ENCODE data around the gene TGOLN2.
"Not testable (repeated sequence)": the region's sequence is repeated elsewhere in the genome, so short reads cannot be mapped to it uniquely, and the experiment has no call there.

TGOLN2 gene

GRCh38 chr2:85355521-85355920 is 27.7 kb upstream of the TGOLN2 start:
- H3K4me1 ChIP-seq (ENCODE audit: control insufficient read depth, insufficient read depth, low read length, poor library complexity, severe bottlenecking) = peaks cover 3% of the 10 kb centered on the region
- 80 to 100% methylated on average over 1 of the region's 3 CpGs for WGBS, 2 experiments (ENCODE audit: insufficient coverage in 2 of 2)
- H3K27ac ChIP-seq (ENCODE audit: low read depth, low read length, severe bottlenecking) = no peak overlapping the region
- H3K36me3 ChIP-seq (ENCODE audit: control insufficient read depth, insufficient read depth, low read length) = peaks cover 49% of the 10 kb centered on the region
- H3K9me3 ChIP-seq (ENCODE audit: control insufficient read depth, low read length) = no peaks in the 10 kb centered on the region
- H3K4me3 ChIP-seq (ENCODE audit: extremely low read depth, insufficient read depth, low read length, poor library complexity, severe bottlenecking) = peak overlapping the region; percentile 87

- H3K4me1 ChIP-seq (ENCODE audit: control insufficient read depth, insufficient read depth, low read length, poor library complexity, severe bottlenecking) = peaks cover 3% of the 10 kb centered on the region
- peak overlapping the region; percentile 87 for H3K4me3 ChIP-seq (ENCODE audit: extremely low read depth, insufficient read depth, low read length, poor library complexity, severe bottlenecking)
- peaks cover 54% of the 10 kb centered on the region for H3K36me3 ChIP-seq (ENCODE audit: control insufficient read depth, insufficient read depth, low read length)
- no peak overlapping the region for H3K27ac ChIP-seq (ENCODE audit: low read depth, low read length, severe bottlenecking)
- no peaks in the 10 kb centered on the region for H3K9me3 ChIP-seq (ENCODE audit: control insufficient read depth, low read length)
- WGBS, 2 experiments (ENCODE audit: insufficient coverage in 2 of 2) = 18 to 19% methylated on average over 7 to 8 of the region's 10 CpGs
Measured at GRCh38 chr2:85355073-85355410, 27.3 kb upstream of the TGOLN2 start.

- Histone ChIP-seq H3K9me3 (ENCODE audit: control insufficient read depth, low read length) (no peaks in the 10 kb centered on the region), H3K4me3 (ENCODE audit: extremely low read depth, insufficient read depth, low read length, poor library complexity, severe bottlenecking) (peak within 1 kb of the TSS; percentile 87), H3K27ac (ENCODE audit: low read depth, low read length, severe bottlenecking) (peak within 1 kb of the TSS; percentile 62), H3K36me3 (ENCODE audit: control insufficient read depth, insufficient read depth, low read length) (peaks cover 55% of the 10 kb centered on the region), H3K4me1 (ENCODE audit: control insufficient read depth, insufficient read depth, low read length, poor library complexity, severe bottlenecking) (peaks cover 3% of the 10 kb centered on the region)
- 2 to 3% methylated on average over 39 to 42 of the region's 42 CpGs for WGBS, 2 experiments (ENCODE audit: insufficient coverage in 2 of 2)
Measured at GRCh38 chr2:85354286-85355072, 26.7 kb upstream of the TGOLN2 start, which contains the start of the genes ELMOD3 and RETSAT. Gene ELMOD3 (plus strand): TSS chr2:85354769. CDS start chr2:85357199, 2,430 bp downstream. Gene RETSAT (minus strand): TSS chr2:85354528. CDS start chr2:85354507, 21 bp downstream.

- H3K4me1 ChIP-seq (ENCODE audit: control insufficient read depth, insufficient read depth, low read length, poor library complexity, severe bottlenecking) = peaks cover 3% of the 10 kb centered on the region
- peaks cover 57% of the 10 kb centered on the region for H3K36me3 ChIP-seq (ENCODE audit: control insufficient read depth, insufficient read depth, low read length)
- no peaks in the 10 kb centered on the region for H3K9me3 ChIP-seq (ENCODE audit: control insufficient read depth, low read length)
- peak overlapping the region; percentile 87 for H3K4me3 ChIP-seq (ENCODE audit: extremely low read depth, insufficient read depth, low read length, poor library complexity, severe bottlenecking)
- peak overlapping the region; percentile 62 for H3K27ac ChIP-seq (ENCODE audit: low read depth, low read length, severe bottlenecking)
- WGBS, 2 experiments (ENCODE audit: insufficient coverage in 2 of 2) = 69 to 75% methylated on average over 14 to 16 of the region's 16 CpGs
Measured at GRCh38 chr2:85353876-85354285, 26.1 kb upstream of the TGOLN2 start.

GRCh38 chr2:85347599-85347998 is 19.8 kb upstream of the TGOLN2 start:
- no peaks in the 10 kb centered on the region for H3K9me3 ChIP-seq (ENCODE audit: control insufficient read depth, low read length)
- 78 to 97% methylated on average over 1 to 3 of the region's 3 CpGs for WGBS, 2 experiments (ENCODE audit: insufficient coverage in 2 of 2)
- H3K36me3 ChIP-seq (ENCODE audit: control insufficient read depth, insufficient read depth, low read length) = peaks cover 62% of the 10 kb centered on the region
- no peaks in the 10 kb centered on the region for H3K4me1 ChIP-seq (ENCODE audit: control insufficient read depth, insufficient read depth, low read length, poor library complexity, severe bottlenecking)
- H3K4me3 ChIP-seq (ENCODE audit: extremely low read depth, insufficient read depth, low read length, poor library complexity, severe bottlenecking) = no peak overlapping the region
- no peak overlapping the region for H3K27ac ChIP-seq (ENCODE audit: low read depth, low read length, severe bottlenecking)

- 94 to 95% methylated on average over 10 to 12 of the region's 14 CpGs for WGBS, 2 experiments (ENCODE audit: insufficient coverage in 2 of 2)
- H3K4me1 ChIP-seq (ENCODE audit: control insufficient read depth, insufficient read depth, low read length, poor library complexity, severe bottlenecking) = no peaks in the 10 kb centered on the region
- peaks cover 36% of the 10 kb centered on the region for H3K36me3 ChIP-seq (ENCODE audit: control insufficient read depth, insufficient read depth, low read length)
Measured at GRCh38 chr2:85344356-85344954, 16.7 kb upstream of the TGOLN2 start.

GRCh38 chr2:85343207-85343895 is 15.6 kb upstream of the TGOLN2 start:
- H3K36me3 ChIP-seq (ENCODE audit: control insufficient read depth, insufficient read depth, low read length) = peaks cover 30% of the 10 kb centered on the region
- not testable (repeated sequence) for H3K4me1 ChIP-seq (ENCODE audit: control insufficient read depth, insufficient read depth, low read length, poor library complexity, severe bottlenecking); H3K4me3 ChIP-seq (ENCODE audit: extremely low read depth, insufficient read depth, low read length, poor library complexity, severe bottlenecking); H3K27ac ChIP-seq (ENCODE audit: low read depth, low read length, severe bottlenecking); H3K9me3 ChIP-seq (ENCODE audit: control insufficient read depth, low read length)
- WGBS, 2 experiments (ENCODE audit: insufficient coverage in 2 of 2) = 93 to 96% methylated on average over 7 to 8 of the region's 10 CpGs

More at GRCh38 chr2:85344356-85344954, 16.7 kb upstream of the TGOLN2 start:
- H3K9me3 ChIP-seq (ENCODE audit: control insufficient read depth, low read length) = no peaks in the 10 kb centered on the region
- no peak overlapping the region for H3K27ac ChIP-seq (ENCODE audit: low read depth, low read length, severe bottlenecking)
- no peak overlapping the region for H3K4me3 ChIP-seq (ENCODE audit: extremely low read depth, insufficient read depth, low read length, poor library complexity, severe bottlenecking)

- WGBS, 2 experiments (ENCODE audit: insufficient coverage in 2 of 2) = 43 to 89% methylated on average over 1 to 2 of the region's 3 CpGs
- Histone ChIP-seq H3K4me1 (ENCODE audit: control insufficient read depth, insufficient read depth, low read length, poor library complexity, severe bottlenecking) (no peaks in the 10 kb centered on the region), H3K9me3 (ENCODE audit: control insufficient read depth, low read length) (no peaks in the 10 kb centered on the region), H3K4me3 (ENCODE audit: extremely low read depth, insufficient read depth, low read length, poor library complexity, severe bottlenecking) (no peak overlapping the region), H3K36me3 (ENCODE audit: control insufficient read depth, insufficient read depth, low read length) (peaks cover 24% of the 10 kb centered on the region), H3K27ac (ENCODE audit: low read depth, low read length, severe bottlenecking) (no peak overlapping the region)
Measured at GRCh38 chr2:85342156-85342555, 14.4 kb upstream of the TGOLN2 start.

GRCh38 chr2:85341269-85342029 is 13.7 kb upstream of the TGOLN2 start:
- H3K27ac ChIP-seq (ENCODE audit: low read depth, low read length, severe bottlenecking) = no peak overlapping the region
- peaks cover 17% of the 10 kb centered on the region for H3K36me3 ChIP-seq (ENCODE audit: control insufficient read depth, insufficient read depth, low read length)
- WGBS, 2 experiments (ENCODE audit: insufficient coverage in 2 of 2) = 95 to 97% methylated on average over 22 to 28 of the region's 30 CpGs
- H3K4me1 ChIP-seq (ENCODE audit: control insufficient read depth, insufficient read depth, low read length, poor library complexity, severe bottlenecking) = no peaks in the 10 kb centered on the region
- no peaks in the 10 kb centered on the region for H3K9me3 ChIP-seq (ENCODE audit: control insufficient read depth, low read length)
- no peak overlapping the region for H3K4me3 ChIP-seq (ENCODE audit: extremely low read depth, insufficient read depth, low read length, poor library complexity, severe bottlenecking)

Measured in mesodermal cell (in vitro differentiated cells).